B cell (primary cell): ENCODE measurements around the gene TCP11L2. TPM values are rescaled to one million over a fixed set of nuclear protein-coding genes. Genes with fewer than 3 reads are reported as not detected.

Experiments
- ATAC-seq: fragments of 200-7000 bp; cut with Tn5 transposase; one replicate; pipeline ENCODE4 v1.10.0; 2021; ENCODE audit warnings: low read depth, mild to moderate bottlenecking, moderate number of reproducible peaks, moderate library complexity
- CTCF ChIA-PET: fragments of 350-600 bp; sonication (Branson Sonifier 250); formaldehyde crosslinking; loops from one replicate; lab custom pipeline; 2021; ENCODE audit warnings: antibody characterized with exemption, inconsistent platforms; lab: Charles Lee
- POLR2A ChIA-PET: fragments of 350-600 bp; sonication (Branson Sonifier 250); formaldehyde crosslinking; loops from one replicate; lab custom pipeline; 2021; ENCODE audit warnings: antibody characterized with exemption; lab: Charles Lee
- DNase-seq: peaks from one replicate; pipeline ENCODE4 v3.0.0; 2013
- H2AFZ ChIP-seq: 2 replicates; pipeline ENCODE4 v1.6.1; 2012; ENCODE audit warnings: mild to moderate bottlenecking, low read depth, low read length; ENCODE audit not compliant: insufficient read depth, poor library complexity, severe bottlenecking
- H3K27ac ChIP-seq, 2 donors: 1 replicate in 1 of 2; 2 replicates in 1 of 2; pipeline ENCODE4 v1.5.1; 2012 to 2013; ENCODE audit warnings: low read length in 2 of 2, mild to moderate bottlenecking in 2 of 2, moderate library complexity in 1 of 2
- H3K27me3 ChIP-seq, 4 experiments: fragments of 200-600 bp in 1 of 4; sonication (generic) in 1 of 4; replicated peaks in 1 of 4; 1 replicate in 2 of 4; 2 replicates in 2 of 4; pipeline versions ENCODE4 v1.6.1 to v1.7.0; 2013 to 2016; ENCODE audit warnings: low read length in 3 of 4, mild to moderate bottlenecking in 2 of 4, mixed read lengths in 1 of 4, moderate library complexity in 1 of 4; ENCODE audit not compliant: insufficient read depth in 4 of 4, control insufficient read depth in 3 of 4; ENCODE audit errors: control extremely low read depth in 1 of 4
- H3K36me3 ChIP-seq, 2 experiments: replicated peaks in 1 of 2; 1 replicate in 1 of 2; 2 replicates in 1 of 2; pipeline versions ENCODE4 v1.6.1 to v1.7.1; 2013; ENCODE audit warnings: low read length in 1 of 2; ENCODE audit not compliant: insufficient read depth in 2 of 2, control insufficient read depth in 1 of 2; ENCODE audit errors: control extremely low read depth in 1 of 2, extremely low read depth in 1 of 2
- H3K4me1 ChIP-seq, 2 donors: fragments of 200-600 bp in 1 of 2; sonication (generic) in 1 of 2; 1 replicate in 1 of 2; 2 replicates in 1 of 2; pipeline versions ENCODE4 v1.5.1 to v1.6.1; 2013 to 2017; ENCODE audit warnings: low read length in 2 of 2; ENCODE audit not compliant: control insufficient read depth in 2 of 2, insufficient read depth in 2 of 2
- H3K4me2 ChIP-seq: replicated peaks from 2 replicates; pipeline ENCODE3; 2012; ENCODE audit warnings: mild to moderate bottlenecking, low read depth, low read length; ENCODE audit not compliant: poor library complexity, severe bottlenecking
- H3K4me3 ChIP-seq, 5 experiments: fragments of 200-600 bp in 1 of 5; sonication (generic) in 1 of 5; 1 replicate in 3 of 5; 2 replicates in 2 of 5; pipeline versions ENCODE4 v1.5.1 to v1.7.0; 2011 to 2016; ENCODE audit warnings: low read length in 4 of 5, mild to moderate bottlenecking in 4 of 5, low read depth in 2 of 5, control low read depth in 1 of 5, moderate library complexity in 1 of 5; ENCODE audit not compliant: insufficient read depth in 1 of 5; ENCODE audit errors: control extremely low read depth in 1 of 5, extremely low read depth in 1 of 5
- H3K79me2 ChIP-seq: fragments of 200-600 bp; sonication (generic); one replicate; pipeline ENCODE4 v1.6.0; 2016; ENCODE audit warnings: low read length; ENCODE audit not compliant: control insufficient read depth, insufficient read depth
- H3K9ac ChIP-seq: fragments of 200-600 bp; sonication (generic); 2 replicates; pipeline ENCODE4 v1.6.1; 2017; ENCODE audit warnings: mild to moderate bottlenecking, low read length, moderate library complexity
- H3K9me3 ChIP-seq, 3 donors: one replicate each; pipeline versions ENCODE4 v1.6.1 to v1.7.1; 2013; ENCODE audit warnings: low read length in 2 of 3; ENCODE audit not compliant: control insufficient read depth in 2 of 3, insufficient read depth in 1 of 3; ENCODE audit errors: control extremely low read depth in 1 of 3
- H4K20me1 ChIP-seq: 2 replicates; pipeline ENCODE4 v1.6.0; 2012; ENCODE audit warnings: mild to moderate bottlenecking, low read length; ENCODE audit not compliant: insufficient read depth, control insufficient read depth, poor library complexity, severe bottlenecking
- H3K27ac Mint-ChIP-seq: one replicate; pipeline ENCODE4 v1.8.0; 2021; ENCODE audit warnings: mixed read lengths
- H3K27me3 Mint-ChIP-seq: one replicate; pipeline ENCODE4 v1.8.0; 2021; ENCODE audit warnings: mixed read lengths
- H3K4me1 Mint-ChIP-seq: one replicate; pipeline ENCODE4 v1.8.0; 2021; ENCODE audit warnings: mixed read lengths
- H3K4me3 Mint-ChIP-seq: one replicate; pipeline ENCODE4 v1.8.0; 2021; ENCODE audit warnings: mixed read lengths
- H3K9me3 Mint-ChIP-seq: one replicate; pipeline ENCODE4 v1.8.0; 2022; ENCODE audit warnings: mixed read lengths; ENCODE audit not compliant: insufficient read depth
- CTCF ChIP-seq: fragments of 200-600 bp; IDR thresholded peaks from one replicate; pipeline ENCODE4 v1.8.0; 2022; ENCODE audit warnings: antibody characterized with exemption, mild to moderate bottlenecking
- EZH2 ChIP-seq: IDR thresholded peaks from 2 replicates; pipeline ENCODE4 v1.6.1; 2012; ENCODE audit warnings: borderline replicate concordance, low read depth, mild to moderate bottlenecking, moderate library complexity, low read length; ENCODE audit not compliant: insufficient read depth, poor library complexity, severe bottlenecking
- WGBS: methylation state at CpG from one replicate; pipeline ENCODE4 v1.1.5; 2013; ENCODE audit warnings: missing lambda C conversion rate; ENCODE audit not compliant: insufficient coverage; 5-methylcytosine and 5-hydroxymethylcytosine counted together
- intact Hi-C: fragments of 100-400 bp; cut with micrococcal nuclease; formaldehyde crosslinking; loops from one replicate; pipeline ENCODE4 v1.10.0; 2022
- polyA plus RNA-seq: library from polyadenylated mRNA; depleted of rRNA; stranded (reverse); fragments of >200 nt; gene quantifications from 2 replicates; pipeline ENCODE4 v1.2.3, GENCODE V29; 2012
- total RNA-seq, 2 donors: library from RNA; stranded (reverse); fragments of 120-200 nt in 1 of 2; gene quantifications; 1 replicate in 1 of 2; 2 replicates in 1 of 2; pipeline versions ENCODE4 v1.2.3 to v1.2.4, GENCODE V29; 2013 to 2022

The TCP11L2 gene
- total and polyA plus RNA-seq, 2 donors (not counting 1 experiment from before 2014, with no cell fraction given), result 30.4 to 306 TPM

DNA sequence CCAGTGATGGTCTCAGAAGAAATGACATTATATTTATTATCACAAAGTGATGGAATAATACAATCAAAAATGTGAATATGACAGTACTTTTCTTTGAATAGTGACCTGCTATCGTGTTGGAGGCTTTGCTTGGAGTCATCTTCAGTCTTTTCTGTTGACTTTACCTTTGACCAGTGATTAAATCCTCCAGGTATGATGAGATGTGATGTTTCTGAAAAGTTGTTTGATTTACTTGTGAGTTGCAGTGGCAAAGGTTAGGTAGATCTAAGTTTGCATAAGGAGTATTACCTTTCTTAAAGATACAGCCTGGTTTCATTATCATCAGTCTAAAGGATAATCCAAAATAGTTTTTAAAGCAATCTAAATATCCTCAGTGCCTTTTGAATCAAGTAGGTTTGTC, 4.6 kb downstream of the TCP11L2 start:
- Histone ChIP-seq H3K4me3 (no peak overlapping the region), H3K9ac (no peak overlapping the region)

GRCh38 chr12:106308121-106308520, 5.6 kb downstream of the TCP11L2 start:
- H3K9me3 Mint-ChIP-seq, result no peaks in the 10 kb centered on the region
- 100% methylated on average over 1 of the region's 1 CpG for WGBS
- H3K4me3 Mint-ChIP-seq, result no peak overlapping the region
- ChIA-PET POLR2A (no interaction called here), CTCF (interaction anchor here (3.7 kb wide), 1 partner anchor 81 kb away, joined by 23 read pairs; no protein-coding TSS in a partner anchor)
- no peak overlapping the region for H3K4me2 ChIP-seq
- no peak overlapping the region for H2AFZ ChIP-seq
- H3K9me3 ChIP-seq, result no peaks in the 10 kb centered on the region
- ATAC-seq (no peak), DNase-seq (no peak)
- no peaks in the 10 kb centered on the region for H3K27me3 ChIP-seq
- TF ChIP-seq CTCF, result no peak
- no peak for TF ChIP-seq EZH2
- H3K27me3 Mint-ChIP-seq, result no peaks in the 10 kb centered on the region
- intact Hi-C loops, result no loop called here
- peaks cover 74% of the 10 kb centered on the region for H3K4me1 Mint-ChIP-seq
- H3K27ac Mint-ChIP-seq, result no peak overlapping the region
- peaks cover 52% of the 10 kb centered on the region for H3K79me2 ChIP-seq
- peaks cover 83% of the 10 kb centered on the region for H4K20me1 ChIP-seq
- peaks cover 42 to 43% of the 10 kb centered on the region in 2 donors for H3K4me1 ChIP-seq
- no peak overlapping the region for H3K9ac ChIP-seq
- H3K27ac ChIP-seq, result no peak overlapping the region
- H3K36me3 ChIP-seq, result peaks cover 12 to 27% of the 10 kb centered on the region in 2 experiments
- no peak overlapping the region for H3K4me3 ChIP-seq

More for the DNA sequence above, 4.6 kb downstream of the TCP11L2 start:
- ChIA-PET POLR2A (no interaction called here), CTCF (interaction anchor here (0.8 to 1.2 kb wide), 3 partner anchors 14 to 51 kb away, joined by 3 read pairs; no protein-coding TSS in a partner anchor)
- Mint-ChIP-seq H3K9me3 (no peaks in the 10 kb centered on the region), H3K27ac (no peak overlapping the region), H3K4me3 (no peak overlapping the region), H3K27me3 (no peaks in the 10 kb centered on the region), H3K4me1 (peaks cover 74% of the 10 kb centered on the region)
- Histone ChIP-seq H3K27ac (no peak overlapping the region), H3K4me1 (peaks cover 42 to 43% of the 10 kb centered on the region in 2 donors), H3K79me2 (peaks cover 57% of the 10 kb centered on the region), H3K36me3 (peaks cover 10 to 23% of the 10 kb centered on the region in 2 experiments), H2AFZ (no peak overlapping the region), H4K20me1 (peaks cover 78% of the 10 kb centered on the region), H3K9me3 (no peaks in the 10 kb centered on the region), H3K27me3 (no peaks in the 10 kb centered on the region), H3K4me2 (no peak overlapping the region)
- no peak for TF ChIP-seq CTCF
- TF ChIP-seq EZH2, result no peak
- intact Hi-C loops, result no loop called here
- ATAC-seq, result no peak
- DNase-seq, result no peak
- 100% methylated on average over 1 of the region's 1 CpG for WGBS
